GM23248 (cell line): ENCODE data around the gene ABCB11.
"Not testable (repeated sequence)": the region's sequence is repeated elsewhere in the genome, so short reads cannot be mapped to it uniquely, and the experiment has no call there.

Source experiments
- EZH2 ChIP-seq: fragments of 200-600 bp; sonication (generic); IDR thresholded peaks from 2 replicates; pipeline ENCODE4 v1.6.1; 2018; ENCODE audit warnings: antibody characterized with exemption, mild to moderate bottlenecking; ENCODE audit not compliant: insufficient read depth, poor library complexity, severe bottlenecking
- EZH2phosphoT487 ChIP-seq: fragments of 200-600 bp; sonication (generic); IDR thresholded peaks from 2 replicates; pipeline ENCODE4 v1.6.1; 2018; ENCODE audit warnings: antibody characterized with exemption, moderate library complexity, mild to moderate bottlenecking, low read depth; ENCODE audit not compliant: insufficient read depth

DNA sequence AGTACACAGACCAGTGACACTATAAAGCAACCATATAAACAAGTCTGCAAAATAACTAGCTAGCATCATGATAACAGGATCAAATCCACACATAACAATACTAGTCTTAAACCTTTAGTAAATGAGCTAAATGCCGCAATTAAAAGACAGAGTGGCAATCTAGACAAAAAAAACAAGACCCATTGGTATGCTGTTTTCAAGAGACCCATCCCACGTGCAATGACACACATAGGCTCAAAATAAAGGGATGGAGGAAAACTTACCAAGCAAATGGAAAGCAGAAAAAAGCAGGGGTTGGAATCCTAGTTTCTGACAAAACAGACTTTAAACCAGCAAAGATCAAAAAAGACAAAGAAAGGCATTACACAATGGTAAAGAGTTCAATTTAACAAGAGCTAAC lies 23.5 kb upstream of the ABCB11 start:
- TF ChIP-seq EZH2phosphoT487, EZH2: not testable (repeated sequence)
